GM12878 (cell line): ENCODE data around the gene KLHL10. TPM values are rescaled to one million over a fixed set of nuclear protein-coding genes. Genes with fewer than 3 reads are reported as not detected.

Experiments
- ATAC-seq: fragments of 200-7000 bp; cut with Tn5 transposase; 3 replicates; pipeline ENCODE4 v1.9.1; 2020; ENCODE audit warnings: mild to moderate bottlenecking, moderate library complexity
- BruUV-seq: library from RNA; stranded (reverse); fragments of 400-500 nt; replicated peaks from 2 replicates; lab custom pipeline; 2021; lab: Mats Ljungman, UMichigan
- CTCF ChIA-PET: fragments of 300-600 bp; sonication (Branson Sonifier 250); formaldehyde crosslinking; extraction: SDS; loops from one replicate; lab custom pipeline; 2021; ENCODE audit warnings: inconsistent platforms; lab: Yijun Ruan, JAX
- POLR2A ChIA-PET: fragments of 350-600 bp; formaldehyde crosslinking; extraction: SDS; loops from one replicate; lab custom pipeline; 2021; ENCODE audit warnings: inconsistent platforms; lab: Charles Lee
- RAD21 ChIA-PET: fragments of 300-600 bp; sonication (Branson Sonifier 250); formaldehyde crosslinking; loops from one replicate; lab custom pipeline; 2023; ENCODE audit warnings: antibody characterized with exemption; ENCODE audit not compliant: unreplicated experiment; lab: Charles Lee
- SMC1A ChIA-PET: fragments of 300-600 bp; sonication (Branson Sonifier 250); formaldehyde crosslinking; loops from one replicate; lab custom pipeline; 2023; ENCODE audit not compliant: unreplicated experiment, uncharacterized antibody; lab: Charles Lee
- DNase-seq: peaks from one replicate; pipeline ENCODE4 v3.0.0-alpha.2; 2011; ENCODE audit warnings: low read depth, low spot score
- FAIRE-seq: peaks from 3 replicates; lab custom pipeline; 2011; peaks lifted over from hg19 to GRCh38; lab: Jason Lieb, UNC
- H2AFZ ChIP-seq: 2 replicates; pipeline ENCODE4 v1.6.0; 2011; ENCODE audit warnings: low read depth, low read length, control low read depth; ENCODE audit not compliant: control insufficient read depth
- H3K27ac ChIP-seq: 2 replicates; pipeline ENCODE4 v1.5.1; 2011; ENCODE audit warnings: control low read depth; ENCODE audit not compliant: control insufficient read depth, insufficient read depth
- H3K27me3 ChIP-seq, 2 experiments: replicated peaks in 1 of 2; 2 replicates each; pipeline versions ENCODE4 v1.6.0 to v1.6.1; 2011; ENCODE audit warnings: low read length in 1 of 2; ENCODE audit not compliant: control insufficient read depth in 2 of 2, insufficient read depth in 2 of 2
- H3K36me3 ChIP-seq, 2 experiments: 2 replicates each; pipeline ENCODE4 v1.5.1; 2011; ENCODE audit warnings: low read length in 1 of 2; ENCODE audit not compliant: control insufficient read depth in 2 of 2, insufficient read depth in 2 of 2
- H3K4me1 ChIP-seq: 2 replicates; pipeline ENCODE4 v1.6.1; 2011; ENCODE audit warnings: mild to moderate bottlenecking, low read length, moderate library complexity, mixed read lengths; ENCODE audit not compliant: control insufficient read depth, insufficient read depth
- H3K4me2 ChIP-seq: 2 replicates; pipeline ENCODE4 v1.6.0; 2011; ENCODE audit warnings: control low read depth; ENCODE audit not compliant: control insufficient read depth, insufficient read depth
- H3K4me3 ChIP-seq: fragments of 200-600 bp; sonication (generic); 2 replicates; pipeline ENCODE4 v1.5.1; 2016
- H3K79me2 ChIP-seq: 2 replicates; pipeline ENCODE4 v1.6.0; 2011; ENCODE audit warnings: low read length; ENCODE audit not compliant: control insufficient read depth, insufficient read depth
- H3K9ac ChIP-seq: 2 replicates; pipeline ENCODE4 v1.8.0; 2011; ENCODE audit warnings: low read length, control low read depth, mixed read lengths; ENCODE audit not compliant: control insufficient read depth, insufficient read depth
- H3K9me3 ChIP-seq: replicated peaks from 3 replicates; pipeline ENCODE4 v1.5.1; 2011; ENCODE audit warnings: mild to moderate bottlenecking, low read length; ENCODE audit not compliant: control insufficient read depth, insufficient read depth
- H4K20me1 ChIP-seq: 2 replicates; pipeline ENCODE4 v1.6.0; 2011; ENCODE audit not compliant: control insufficient read depth, insufficient read depth
- ATF7 ChIP-seq: fragments of 450-650 bp; IDR thresholded peaks from 2 replicates; pipeline ENCODE4 v1.6.1; 2016; ENCODE audit warnings: low read depth, mild to moderate bottlenecking
- CHD4 ChIP-seq: fragments of 200-600 bp; sonication (generic); IDR thresholded peaks from 2 replicates; pipeline ENCODE4 v1.6.1; 2016; ENCODE audit warnings: mild to moderate bottlenecking
- ESRRA ChIP-seq: IDR thresholded peaks from 2 replicates; pipeline ENCODE4 v1.6.1; 2012; ENCODE audit warnings: mild to moderate bottlenecking, low read length, improper control_type of control experiment
- ETV6 ChIP-seq, 2 experiments: fragments of 450-650 bp in 1 of 2; IDR thresholded peaks in 1 of 2; conservative IDR thresholded peaks in 1 of 2; 2 replicates each; pipeline ENCODE4 v1.6.1; 2014; ENCODE audit warnings: antibody characterized with exemption in 1 of 2, borderline replicate concordance in 1 of 2, low read depth in 1 of 2, mild to moderate bottlenecking in 1 of 2, moderate library complexity in 1 of 2
- EZH2 ChIP-seq: IDR thresholded peaks from 2 replicates; pipeline ENCODE4 v1.6.1; 2012; ENCODE audit warnings: low read depth, mild to moderate bottlenecking, control low read depth, inconsistent platforms, low read length, borderline replicate concordance; ENCODE audit not compliant: control insufficient read depth
- GATAD2B ChIP-seq: fragments of 450-650 bp; conservative IDR thresholded peaks from 2 replicates; pipeline ENCODE4 v1.6.1; 2017; ENCODE audit warnings: low read depth, mild to moderate bottlenecking, moderate library complexity
- KLF5 ChIP-seq: fragments of 450-650 bp; IDR thresholded peaks from 2 replicates; pipeline ENCODE4 v1.6.1; 2014; ENCODE audit warnings: mild to moderate bottlenecking; ENCODE audit not compliant: partially characterized antibody
- MEF2A ChIP-seq: IDR thresholded peaks from 2 replicates; pipeline ENCODE4 v1.6.1; 2011; ENCODE audit warnings: low read depth, mild to moderate bottlenecking, low read length, moderate library complexity; ENCODE audit not compliant: insufficient read depth
- NFXL1 ChIP-seq: fragments of 450-650 bp; IDR thresholded peaks from 2 replicates; pipeline ENCODE4 v1.6.1; 2017; ENCODE audit warnings: antibody characterized with exemption, mild to moderate bottlenecking, borderline replicate concordance
- RFX5 ChIP-seq: IDR thresholded peaks from 2 replicates; pipeline ENCODE4 v1.6.1; 2011; ENCODE audit warnings: low read depth, low read length, improper control_type of control experiment
- SMAD1 ChIP-seq: fragments of 450-650 bp; IDR thresholded peaks from 2 replicates; pipeline ENCODE4 v1.6.1; 2018; ENCODE audit warnings: mild to moderate bottlenecking, low read depth; ENCODE audit not compliant: partially characterized antibody
- TARDBP ChIP-seq: IDR thresholded peaks from 2 replicates; pipeline ENCODE4 v1.6.1; 2016; ENCODE audit warnings: borderline replicate concordance
- ZBED1 ChIP-seq: IDR thresholded peaks from 2 replicates; pipeline ENCODE4 v1.6.1; 2016; ENCODE audit warnings: borderline replicate concordance
- ZNF24 ChIP-seq: fragments of 450-650 bp; IDR thresholded peaks from 2 replicates; pipeline ENCODE4 v1.6.1; 2017; ENCODE audit warnings: antibody characterized with exemption, mild to moderate bottlenecking
- WGBS: methylation state at CpG from one replicate; pipeline ENCODE4 v1.1.6; 2016; ENCODE audit warnings: low lambda C conversion rate; ENCODE audit not compliant: insufficient replicate concordance, insufficient coverage; ENCODE audit errors: missing lambda C conversion rate; 5-methylcytosine and 5-hydroxymethylcytosine counted together
- in situ Hi-C: fragments of 300-500 bp; cut with MboI; formaldehyde crosslinking; loops from 9 replicates; pipeline ENCODE4 v1.14.3; 2018; ENCODE audit warnings: mixed read lengths
- intact Hi-C: fragments of 100-400 bp; cut with micrococcal nuclease; formaldehyde crosslinking; loops from one replicate; pipeline ENCODE4 v1.14.2; 2022; ENCODE audit not compliant: unreplicated experiment
- polyA plus RNA-seq, 11 experiments: library from polyadenylated mRNA; depleted of rRNA in 4 of 11; unstranded in 6 of 11; stranded (reverse) in 5 of 11; fragments of >200 nt; fragmentation: Nextera tagmentation in 4 of 11; fragmentation: Illumina TruSeq in 1 of 11; extraction: Ambion mirVana in 4 of 11; extraction: Trizol in 1 of 11; gene quantifications; 1 replicate in 1 of 11; 2 replicates in 10 of 11; pipeline versions ENCODE4 v1.2.1 to v1.2.3, GENCODE V29; 2011 to 2016; ENCODE audit warnings: inconsistent platforms in 2 of 11, missing spikeins in 2 of 11, low read depth in 1 of 11
- total RNA-seq, 4 experiments: library from RNA; depleted of rRNA in 3 of 4; stranded (reverse); fragments of >200 nt in 3 of 4; fragmentation: Illumina TruSeq in 1 of 4; extraction: Trizol in 1 of 4; gene quantifications; 2 replicates each; pipeline versions ENCODE4 v1.2.1 to v1.2.3, GENCODE V29; 2013 to 2021
- TF ChIP-seq, protein P1 (sequence below): fragments of 450-650 bp; IDR thresholded peaks from 2 replicates; pipeline ENCODE4 v1.6.1; 2016; ENCODE audit warnings: mild to moderate bottlenecking
- TF ChIP-seq, protein P2 (sequence below): fragments of 150-350 bp; IDR thresholded peaks from 2 replicates; pipeline ENCODE4 v1.6.1; 2016; ENCODE audit warnings: low read depth, low read length

Gene KLHL10
- total and polyA plus RNA-seq, 10 of the 15 experiments (the other 5 are each of a cell fraction or from before 2014, with no cell fraction given), result 0.13 to 0.62 (median 0.20) TPM; not detected in 4

DNA sequence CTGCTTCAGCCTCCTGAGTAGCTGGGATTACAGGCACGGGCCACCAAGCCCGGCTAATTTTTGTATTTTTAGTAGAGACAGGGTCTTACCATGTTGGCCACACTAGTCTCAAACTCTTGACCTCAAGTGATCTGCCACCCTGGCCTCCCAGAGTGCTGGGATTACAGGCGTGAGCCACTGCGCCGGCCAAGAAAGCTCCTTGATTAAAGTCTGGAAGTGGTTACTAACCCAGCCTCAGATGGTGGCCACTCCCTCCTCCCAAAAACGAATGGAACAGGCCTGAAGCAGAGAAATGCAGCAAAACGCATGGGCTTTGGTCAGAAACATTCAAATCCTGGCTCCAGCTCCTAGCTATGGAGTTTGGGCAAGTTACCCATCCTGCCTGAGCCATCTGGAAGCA lies 13.5 kb upstream of the KLHL10 start:
- Histone ChIP-seq H3K27ac (no peak overlapping the region), H3K36me3 (peaks cover 0 to 3% of the 10 kb centered on the region in 2 experiments; a peak in 1 of 4 replicates), H3K9me3 (no peaks in the 10 kb centered on the region), H3K4me3 (no peak overlapping the region), H3K4me1 (peaks cover 3% of the 10 kb centered on the region), H4K20me1 (no peaks in the 10 kb centered on the region), H3K79me2 (no peaks in the 10 kb centered on the region), H3K27me3 (no peaks in the 10 kb centered on the region), H2AFZ (no peak overlapping the region), H3K4me2 (no peak overlapping the region), H3K9ac (no peak overlapping the region)
- ChIA-PET RAD21 (no interaction called here), POLR2A (no interaction called here), CTCF (no interaction called here), SMC1A (no interaction called here)
- no TSS peak for BruUV-seq
- in situ Hi-C loops, result no loop called here
- ATAC-seq (no peak), DNase-seq (no peak), FAIRE-seq (no peak)
- WGBS, result 69% methylated on average over 7 of the region's 7 CpGs
- intact Hi-C loops, result no loop called here
- TF ChIP-seq, protein P1, sequence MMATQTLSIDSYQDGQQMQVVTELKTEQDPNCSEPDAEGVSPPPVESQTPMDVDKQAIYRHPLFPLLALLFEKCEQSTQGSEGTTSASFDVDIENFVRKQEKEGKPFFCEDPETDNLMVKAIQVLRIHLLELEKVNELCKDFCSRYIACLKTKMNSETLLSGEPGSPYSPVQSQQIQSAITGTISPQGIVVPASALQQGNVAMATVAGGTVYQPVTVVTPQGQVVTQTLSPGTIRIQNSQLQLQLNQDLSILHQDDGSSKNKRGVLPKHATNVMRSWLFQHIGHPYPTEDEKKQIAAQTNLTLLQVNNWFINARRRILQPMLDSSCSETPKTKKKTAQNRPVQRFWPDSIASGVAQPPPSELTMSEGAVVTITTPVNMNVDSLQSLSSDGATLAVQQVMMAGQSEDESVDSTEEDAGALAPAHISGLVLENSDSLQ, result no peak
- no peak for TF ChIP-seq ZNF24
- TF ChIP-seq ETV6 (conservative IDR thresholded peaks at IDR 0.05 in 1 of 2, IDR thresholded peaks at IDR 0.05 in 1 of 2; ENCODE audit: borderline replicate concordance in 1 of 2, low read depth in 1 of 2), result no peak
- no peak for TF ChIP-seq MEF2A
- TF ChIP-seq, protein P2, sequence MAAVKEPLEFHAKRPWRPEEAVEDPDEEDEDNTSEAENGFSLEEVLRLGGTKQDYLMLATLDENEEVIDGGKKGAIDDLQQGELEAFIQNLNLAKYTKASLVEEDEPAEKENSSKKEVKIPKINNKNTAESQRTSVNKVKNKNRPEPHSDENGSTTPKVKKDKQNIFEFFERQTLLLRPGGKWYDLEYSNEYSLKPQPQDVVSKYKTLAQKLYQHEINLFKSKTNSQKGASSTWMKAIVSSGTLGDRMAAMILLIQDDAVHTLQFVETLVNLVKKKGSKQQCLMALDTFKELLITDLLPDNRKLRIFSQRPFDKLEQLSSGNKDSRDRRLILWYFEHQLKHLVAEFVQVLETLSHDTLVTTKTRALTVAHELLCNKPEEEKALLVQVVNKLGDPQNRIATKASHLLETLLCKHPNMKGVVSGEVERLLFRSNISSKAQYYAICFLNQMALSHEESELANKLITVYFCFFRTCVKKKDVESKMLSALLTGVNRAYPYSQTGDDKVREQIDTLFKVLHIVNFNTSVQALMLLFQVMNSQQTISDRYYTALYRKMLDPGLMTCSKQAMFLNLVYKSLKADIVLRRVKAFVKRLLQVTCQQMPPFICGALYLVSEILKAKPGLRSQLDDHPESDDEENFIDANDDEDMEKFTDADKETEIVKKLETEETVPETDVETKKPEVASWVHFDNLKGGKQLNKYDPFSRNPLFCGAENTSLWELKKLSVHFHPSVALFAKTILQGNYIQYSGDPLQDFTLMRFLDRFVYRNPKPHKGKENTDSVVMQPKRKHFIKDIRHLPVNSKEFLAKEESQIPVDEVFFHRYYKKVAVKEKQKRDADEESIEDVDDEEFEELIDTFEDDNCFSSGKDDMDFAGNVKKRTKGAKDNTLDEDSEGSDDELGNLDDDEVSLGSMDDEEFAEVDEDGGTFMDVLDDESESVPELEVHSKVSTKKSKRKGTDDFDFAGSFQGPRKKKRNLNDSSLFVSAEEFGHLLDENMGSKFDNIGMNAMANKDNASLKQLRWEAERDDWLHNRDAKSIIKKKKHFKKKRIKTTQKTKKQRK, result no peak
- TF ChIP-seq SMAD1, result no peak
- no peak for TF ChIP-seq TARDBP
- no peak for TF ChIP-seq NFXL1
- no peak for TF ChIP-seq ESRRA
- TF ChIP-seq GATAD2B, result no peak
- no peak for TF ChIP-seq ZBED1
- TF ChIP-seq EZH2, result no peak
- no peak for TF ChIP-seq CHD4
- no peak for TF ChIP-seq ATF7
- no peak for TF ChIP-seq KLF5
- TF ChIP-seq RFX5, result no peak
